ENCODE measurements around the gene IFIT1B. TPM values are rescaled to one million over a fixed set of nuclear protein-coding genes. Genes with fewer than 3 reads are reported as not detected.
A peak's percentile ranks its signal among the peaks of the same experiment; 100 is the strongest.
"Not testable (repeated sequence)": the region's sequence is repeated elsewhere in the genome, so short reads cannot be mapped to it uniquely, and the experiment has no call there.

The IFIT1B gene
- total RNA-seq, 3 donors from 2014 or later = not detected

GRCh38 chr10:89347701-89348457 lies 30.0 kb upstream of the IFIT1B start:
- TF ChIP-seq CTCF (IDR thresholded peaks at IDR 0.05) = no peak
- ATAC-seq (no peak), DNase-seq (no peak)
- H3K9me3 ChIP-seq = no peaks in the 10 kb centered on the region
- intact Hi-C loops (cut with DNase I, micrococcal nuclease) = no loop called here
- H3K4me1 ChIP-seq (ENCODE audit: low read depth) = peaks cover 39% of the 10 kb centered on the region
- no peaks in the 10 kb centered on the region for H3K36me3 ChIP-seq (ENCODE audit: low read depth)
- no peak overlapping the region for H3K4me3 ChIP-seq

- Histone ChIP-seq H3K4me3 (no peak overlapping the region), H3K4me1 (ENCODE audit: low read depth) (peaks cover 39% of the 10 kb centered on the region), H3K9me3 (no peaks in the 10 kb centered on the region), H3K36me3 (ENCODE audit: low read depth) (no peaks in the 10 kb centered on the region)
- intact Hi-C loops (cut with DNase I, micrococcal nuclease) = no loop called here
- TF ChIP-seq CTCF (IDR thresholded peaks at IDR 0.05) = no peak
- ATAC-seq = no peak
- no peak for DNase-seq
Observed at GRCh38 chr10:89348481-89348880, 29.4 kb upstream of the IFIT1B start.

- no peaks in the 10 kb centered on the region for H3K9me3 ChIP-seq
- peaks cover 39% of the 10 kb centered on the region for H3K4me1 ChIP-seq (ENCODE audit: low read depth)
- TF ChIP-seq CTCF (IDR thresholded peaks at IDR 0.05) = no peak
- no peak for ATAC-seq
- no peaks in the 10 kb centered on the region for H3K36me3 ChIP-seq (ENCODE audit: low read depth)
- H3K4me3 ChIP-seq = no peak overlapping the region
- intact Hi-C loops (cut with DNase I, micrococcal nuclease) = no loop called here
- DNase-seq = no peak
Observed at GRCh38 chr10:89348975-89349374, 28.9 kb upstream of the IFIT1B start.

- H3K9me3 ChIP-seq; H3K36me3 ChIP-seq (ENCODE audit: low read depth); intact Hi-C loops (cut with DNase I, micrococcal nuclease); H3K4me3 ChIP-seq: not testable (repeated sequence)
- ATAC-seq (peak; percentile 75), DNase-seq (peak in 2 of 3 donors; percentile 52 to 57)
- H3K4me1 ChIP-seq (ENCODE audit: low read depth) = peaks cover 39% of the 10 kb centered on the region
Observed at GRCh38 chr10:89350631-89351315, 27.1 kb upstream of the IFIT1B start.

- H3K9me3 ChIP-seq = no peaks in the 10 kb centered on the region
- no peak for DNase-seq
- no peak for TF ChIP-seq CTCF (IDR thresholded peaks at IDR 0.05)
- peak; percentile 48 for ATAC-seq
- H3K4me1 ChIP-seq (ENCODE audit: low read depth) = peaks cover 35% of the 10 kb centered on the region
- H3K36me3 ChIP-seq (ENCODE audit: low read depth) = no peaks in the 10 kb centered on the region
- intact Hi-C loops (cut with DNase I, micrococcal nuclease) = no loop called here
- no peak overlapping the region for H3K4me3 ChIP-seq
Observed at GRCh38 chr10:89351412-89351779, 26.5 kb upstream of the IFIT1B start.

All from mucosa of descending colon (tissue), 3 donors.